Measurements from ENCODE around the gene KTN1.

KTN1 gene

DNA sequence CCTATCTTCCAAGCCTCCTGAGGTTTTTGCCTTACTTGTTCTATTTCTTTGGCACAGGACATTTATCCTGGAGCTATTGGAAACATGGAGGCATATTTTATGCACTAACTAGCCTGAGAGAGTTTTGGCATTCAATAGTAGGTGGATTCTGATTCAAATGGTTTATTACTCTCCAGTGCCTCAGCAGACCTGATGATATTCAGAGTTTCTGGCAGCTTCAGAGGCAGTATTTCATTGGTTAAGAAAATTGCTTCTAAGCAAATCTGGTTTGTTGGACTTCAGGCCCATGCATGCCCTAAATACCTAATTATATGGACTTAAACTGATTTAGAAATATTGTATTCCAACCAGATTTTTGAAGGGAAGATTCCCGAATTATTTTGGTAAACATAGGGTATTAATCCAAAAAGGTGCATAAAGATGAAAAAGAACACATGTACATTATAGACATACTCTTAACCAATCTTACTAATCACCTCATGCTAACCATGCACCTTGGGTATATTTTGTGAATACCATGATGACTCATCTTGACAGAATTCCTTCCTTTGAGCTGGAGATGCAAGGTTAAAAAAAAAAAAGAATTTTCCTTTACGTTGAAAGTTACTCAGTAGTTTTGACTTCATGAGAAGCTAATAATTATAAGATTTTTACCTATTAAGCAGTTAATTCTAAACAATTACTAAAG is 44.3 kb upstream of the KTN1 start:
- Histone ChIP-seq H3K36me3 (ENCODE audit: control insufficient read depth, insufficient read depth, low read length) (no peaks in the 10 kb centered on the region), H3K79me2 (no peaks in the 10 kb centered on the region), H3K4me1 (no peaks in the 10 kb centered on the region), H3K4me3 (ENCODE audit: low read depth, low read length) (no peak overlapping the region), H3K27me3 (ENCODE audit: control insufficient read depth, insufficient read depth, low read length) (no peaks in the 10 kb centered on the region), H3K4me2 (ENCODE audit: low read length) (no peak overlapping the region), H3K9ac (no peak overlapping the region), H3K27ac (no peak overlapping the region), H2AFZ (no peak overlapping the region), H3K9me3 (ENCODE audit: control insufficient read depth, low read length) (no peaks in the 10 kb centered on the region)
- TF ChIP-seq, protein P1, sequence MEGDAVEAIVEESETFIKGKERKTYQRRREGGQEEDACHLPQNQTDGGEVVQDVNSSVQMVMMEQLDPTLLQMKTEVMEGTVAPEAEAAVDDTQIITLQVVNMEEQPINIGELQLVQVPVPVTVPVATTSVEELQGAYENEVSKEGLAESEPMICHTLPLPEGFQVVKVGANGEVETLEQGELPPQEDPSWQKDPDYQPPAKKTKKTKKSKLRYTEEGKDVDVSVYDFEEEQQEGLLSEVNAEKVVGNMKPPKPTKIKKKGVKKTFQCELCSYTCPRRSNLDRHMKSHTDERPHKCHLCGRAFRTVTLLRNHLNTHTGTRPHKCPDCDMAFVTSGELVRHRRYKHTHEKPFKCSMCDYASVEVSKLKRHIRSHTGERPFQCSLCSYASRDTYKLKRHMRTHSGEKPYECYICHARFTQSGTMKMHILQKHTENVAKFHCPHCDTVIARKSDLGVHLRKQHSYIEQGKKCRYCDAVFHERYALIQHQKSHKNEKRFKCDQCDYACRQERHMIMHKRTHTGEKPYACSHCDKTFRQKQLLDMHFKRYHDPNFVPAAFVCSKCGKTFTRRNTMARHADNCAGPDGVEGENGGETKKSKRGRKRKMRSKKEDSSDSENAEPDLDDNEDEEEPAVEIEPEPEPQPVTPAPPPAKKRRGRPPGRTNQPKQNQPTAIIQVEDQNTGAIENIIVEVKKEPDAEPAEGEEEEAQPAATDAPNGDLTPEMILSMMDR (IDR thresholded peaks at IDR 0.05) = no peak

DNA sequence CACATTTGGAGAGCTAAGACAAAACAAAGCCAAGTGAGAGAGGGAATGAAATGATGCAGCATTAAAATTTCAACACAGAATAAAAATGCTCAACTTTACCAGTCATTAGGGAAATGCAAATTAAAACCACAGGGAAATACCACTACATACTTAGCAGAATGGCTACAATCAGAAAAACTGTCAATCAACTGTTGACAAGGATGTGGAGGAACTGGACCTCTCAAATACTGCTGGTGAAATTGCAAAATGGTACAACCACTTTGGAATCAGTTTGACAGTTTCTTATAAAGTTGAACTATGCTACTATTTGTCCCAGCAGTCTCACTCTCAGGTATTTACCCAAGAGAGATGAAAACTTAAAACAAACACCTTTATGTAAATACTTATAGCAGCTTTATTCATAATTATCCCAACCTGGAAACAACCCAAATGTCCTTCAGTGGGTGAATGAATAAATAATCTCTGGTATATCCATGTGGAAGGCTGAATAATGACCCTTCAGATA is 43.8 kb upstream of the KTN1 start:
- Histone ChIP-seq H3K4me3 (ENCODE audit: low read depth, low read length) (no peak overlapping the region), H3K79me2 (no peaks in the 10 kb centered on the region), H3K4me1 (no peaks in the 10 kb centered on the region), H3K4me2 (ENCODE audit: low read length) (no peak overlapping the region), H3K27me3 (ENCODE audit: control insufficient read depth, insufficient read depth, low read length) (no peaks in the 10 kb centered on the region), H3K36me3 (ENCODE audit: control insufficient read depth, insufficient read depth, low read length) (no peaks in the 10 kb centered on the region), H3K27ac (no peak overlapping the region), H3K9ac (no peak overlapping the region), H3K9me3 (ENCODE audit: control insufficient read depth, low read length) (no peaks in the 10 kb centered on the region), H2AFZ (no peak overlapping the region)
- TF ChIP-seq, protein P1 (IDR thresholded peaks at IDR 0.05) = no peak

DNA sequence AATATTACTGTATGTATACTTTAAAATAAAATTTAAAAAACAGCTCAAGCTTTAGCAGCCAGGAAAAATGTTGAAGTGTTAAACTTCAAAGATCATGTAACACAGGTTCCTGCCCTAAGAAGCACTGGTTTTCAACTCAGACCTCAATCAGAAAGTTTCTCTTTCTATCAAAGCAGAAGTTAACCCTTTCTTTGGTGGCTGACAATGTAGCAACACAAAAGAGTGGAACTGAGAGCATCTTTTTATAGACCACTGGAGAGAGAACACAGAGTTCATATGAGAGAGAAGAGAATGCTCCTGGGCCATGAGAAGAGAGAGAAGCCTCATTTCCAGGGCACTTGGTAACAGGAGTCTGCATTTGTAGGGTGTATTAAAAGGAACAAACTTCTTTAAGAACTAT is 42.2 kb upstream of the KTN1 start:
- H2AFZ ChIP-seq = no peak overlapping the region
- H3K4me2 ChIP-seq (ENCODE audit: low read length) = no peak overlapping the region
- H3K27ac ChIP-seq = no peak overlapping the region
- H3K4me1 ChIP-seq = no peaks in the 10 kb centered on the region
- no peaks in the 10 kb centered on the region for H3K9me3 ChIP-seq (ENCODE audit: control insufficient read depth, low read length)
- no peak overlapping the region for H3K9ac ChIP-seq
- TF ChIP-seq, protein P1 (IDR thresholded peaks at IDR 0.05) = no peak
- no peaks in the 10 kb centered on the region for H3K36me3 ChIP-seq (ENCODE audit: control insufficient read depth, insufficient read depth, low read length)
- H3K79me2 ChIP-seq = no peaks in the 10 kb centered on the region
- no peak overlapping the region for H3K4me3 ChIP-seq (ENCODE audit: low read depth, low read length)
- H3K27me3 ChIP-seq (ENCODE audit: control insufficient read depth, insufficient read depth, low read length) = no peaks in the 10 kb centered on the region

- no peaks in the 10 kb centered on the region for H3K79me2 ChIP-seq
- no peak overlapping the region for H2AFZ ChIP-seq
- H3K27me3 ChIP-seq (ENCODE audit: control insufficient read depth, insufficient read depth, low read length) = no peaks in the 10 kb centered on the region
- no peak overlapping the region for H3K27ac ChIP-seq
- no peaks in the 10 kb centered on the region for H3K9me3 ChIP-seq (ENCODE audit: control insufficient read depth, low read length)
- no peak overlapping the region for H3K9ac ChIP-seq
- no peak overlapping the region for H3K4me3 ChIP-seq (ENCODE audit: low read depth, low read length)
- no peaks in the 10 kb centered on the region for H3K4me1 ChIP-seq
- H3K4me2 ChIP-seq (ENCODE audit: low read length) = no peak overlapping the region
- TF ChIP-seq, protein P1 (IDR thresholded peaks at IDR 0.05) = no peak
- H3K36me3 ChIP-seq (ENCODE audit: control insufficient read depth, insufficient read depth, low read length) = no peaks in the 10 kb centered on the region
Observed at GRCh38 chr14:55539975-55540374, 40.0 kb upstream of the KTN1 start.

All from parathyroid adenoma (tissue), 2 donors.